ENCODE results near the gene SPATA31C1.

Gene SPATA31C1

DNA sequence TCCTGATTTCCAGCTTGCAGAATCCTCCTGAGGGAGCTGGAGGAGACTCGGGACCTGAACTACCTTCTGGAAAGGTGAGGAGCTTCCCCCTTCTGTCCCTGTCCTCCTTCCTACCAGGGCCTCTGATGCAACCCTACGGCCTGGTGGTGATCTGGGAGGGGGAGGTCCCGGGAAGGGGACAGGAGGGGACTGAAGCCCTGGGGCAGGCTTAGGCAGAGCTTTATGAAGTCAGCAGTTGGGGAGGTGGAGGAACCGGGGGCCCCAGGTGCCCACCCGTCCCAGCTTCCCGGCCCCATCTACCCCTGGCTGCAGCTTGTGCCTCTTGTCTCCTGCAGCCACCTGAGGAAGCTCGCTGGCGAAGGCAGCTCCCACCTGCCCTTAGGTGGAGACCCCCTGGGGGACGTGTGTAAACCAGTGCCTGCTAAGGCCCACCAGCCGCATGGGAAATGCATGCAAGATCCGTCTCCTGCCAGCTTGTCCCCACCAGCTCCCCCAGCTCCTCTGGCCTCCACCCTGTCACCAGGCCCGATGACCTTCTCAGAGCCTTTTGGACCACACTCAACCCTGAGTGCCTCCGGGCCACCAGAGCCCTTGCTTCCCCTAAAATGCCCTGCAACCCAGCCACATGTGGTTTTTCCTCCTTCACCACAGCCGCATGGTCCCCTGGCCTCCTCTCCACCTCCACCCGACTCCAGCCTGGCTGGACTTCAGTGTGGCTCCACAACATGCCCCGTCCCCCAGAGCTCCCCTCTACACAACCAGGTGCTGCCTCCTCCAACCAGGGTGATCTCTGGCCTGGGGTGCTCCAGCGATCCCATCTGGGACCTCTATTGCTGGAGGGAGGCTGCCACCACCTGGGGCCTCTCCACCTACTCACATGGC is 32.9 kb upstream of the SPATA31C1 start:
- in situ Hi-C loops (cut with HindIII; ENCODE audit: low pct_ligation_motif_present, low sequenced_read_pairs), result no loop called here
- Histone ChIP-seq H3K4me3 (ENCODE audit: low read depth, low read length) (no peak overlapping the region), H3K27ac (no peak overlapping the region), H3K36me3 (replicated peaks) (no peaks in the 10 kb centered on the region), H3K27me3 (replicated peaks) (no peaks in the 10 kb centered on the region)
- TF ChIP-seq, protein P1, sequence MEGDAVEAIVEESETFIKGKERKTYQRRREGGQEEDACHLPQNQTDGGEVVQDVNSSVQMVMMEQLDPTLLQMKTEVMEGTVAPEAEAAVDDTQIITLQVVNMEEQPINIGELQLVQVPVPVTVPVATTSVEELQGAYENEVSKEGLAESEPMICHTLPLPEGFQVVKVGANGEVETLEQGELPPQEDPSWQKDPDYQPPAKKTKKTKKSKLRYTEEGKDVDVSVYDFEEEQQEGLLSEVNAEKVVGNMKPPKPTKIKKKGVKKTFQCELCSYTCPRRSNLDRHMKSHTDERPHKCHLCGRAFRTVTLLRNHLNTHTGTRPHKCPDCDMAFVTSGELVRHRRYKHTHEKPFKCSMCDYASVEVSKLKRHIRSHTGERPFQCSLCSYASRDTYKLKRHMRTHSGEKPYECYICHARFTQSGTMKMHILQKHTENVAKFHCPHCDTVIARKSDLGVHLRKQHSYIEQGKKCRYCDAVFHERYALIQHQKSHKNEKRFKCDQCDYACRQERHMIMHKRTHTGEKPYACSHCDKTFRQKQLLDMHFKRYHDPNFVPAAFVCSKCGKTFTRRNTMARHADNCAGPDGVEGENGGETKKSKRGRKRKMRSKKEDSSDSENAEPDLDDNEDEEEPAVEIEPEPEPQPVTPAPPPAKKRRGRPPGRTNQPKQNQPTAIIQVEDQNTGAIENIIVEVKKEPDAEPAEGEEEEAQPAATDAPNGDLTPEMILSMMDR (IDR thresholded peaks at IDR 0.05; ENCODE audit: low read depth, low read length, missing control alignments), result no peak
- no peak for DNase-seq

- in situ Hi-C loops (cut with HindIII; ENCODE audit: low pct_ligation_motif_present, low sequenced_read_pairs), result no loop called here
- no peaks in the 10 kb centered on the region for H3K27me3 ChIP-seq (replicated peaks)
- DNase-seq, result no peak
- H3K36me3 ChIP-seq (replicated peaks), result no peaks in the 10 kb centered on the region
- no peak overlapping the region for H3K4me3 ChIP-seq (ENCODE audit: low read depth, low read length)
- TF ChIP-seq, protein P1 (IDR thresholded peaks at IDR 0.05; ENCODE audit: low read depth, low read length, missing control alignments), result no peak
- H3K27ac ChIP-seq, result no peak overlapping the region
These were observed 32.1 kb upstream of the SPATA31C1 start for GRCh38 chr9:87885484-87886189.

DNA sequence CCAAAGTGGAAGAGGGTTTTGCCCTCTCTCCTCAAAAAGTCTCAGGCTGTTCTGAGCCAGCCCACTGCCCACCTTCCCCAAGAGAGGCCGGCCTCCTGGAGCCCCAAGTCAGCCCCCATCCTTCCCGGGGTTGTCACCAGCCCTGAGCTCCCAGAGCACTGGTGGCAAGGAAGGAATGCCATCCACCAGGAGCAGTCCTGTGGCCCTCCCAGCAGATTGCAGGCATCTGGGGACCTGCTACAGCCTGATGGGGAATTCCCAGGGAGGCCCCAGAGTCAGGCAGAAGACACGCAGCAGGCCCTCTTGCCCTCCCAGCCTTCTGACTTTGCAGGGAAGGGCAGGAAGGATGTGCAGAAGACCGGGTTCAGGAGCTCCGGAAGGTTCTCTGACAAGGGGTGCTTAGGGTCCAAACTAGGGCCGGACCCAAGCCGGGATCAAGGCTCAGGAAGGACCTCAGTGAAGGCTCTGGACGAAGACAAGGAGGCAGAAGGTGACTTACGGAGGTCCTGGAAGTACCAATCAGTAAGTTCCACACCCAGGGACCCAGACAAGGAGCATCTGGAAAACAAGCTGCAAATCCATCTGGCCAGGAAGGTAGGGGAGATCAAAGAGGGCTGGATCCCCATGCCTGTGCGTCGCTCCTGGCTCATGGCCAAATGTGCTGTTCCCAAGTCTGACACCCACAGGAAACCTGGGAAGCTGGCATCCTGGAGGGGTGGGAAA is 31.4 kb upstream of the SPATA31C1 start:
- in situ Hi-C loops (cut with HindIII; ENCODE audit: low pct_ligation_motif_present, low sequenced_read_pairs), result no loop called here

DNA sequence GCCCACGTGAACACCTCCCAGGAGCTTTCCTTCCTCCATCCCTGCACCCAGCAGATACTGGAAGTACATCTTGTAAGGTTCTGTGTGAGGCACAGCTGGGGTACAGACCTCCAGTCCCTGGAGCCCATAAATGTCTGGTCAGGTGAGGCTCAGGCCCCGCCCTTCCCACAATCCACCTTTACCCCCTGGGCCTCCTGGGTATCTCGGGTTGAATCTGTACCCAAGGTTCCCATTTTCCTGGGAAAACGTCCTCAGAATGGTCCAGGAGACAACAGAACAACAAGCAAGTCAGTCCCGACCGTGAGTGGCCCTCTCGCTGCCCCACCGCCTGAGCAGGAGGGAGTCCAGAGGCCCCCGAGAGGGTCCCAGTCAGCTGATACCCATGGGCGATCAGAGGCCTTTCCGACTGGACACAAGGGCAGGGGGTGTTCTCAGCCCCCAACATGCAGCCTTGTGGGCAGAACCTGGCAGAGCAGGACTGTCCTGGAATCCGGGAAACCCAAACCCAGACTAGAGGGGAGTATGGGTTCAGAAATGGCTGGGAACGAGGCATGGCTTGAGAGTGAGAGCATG is 30.7 kb upstream of the SPATA31C1 start:
- no peaks in the 10 kb centered on the region for H3K36me3 ChIP-seq (replicated peaks)
- no peaks in the 10 kb centered on the region for H3K27me3 ChIP-seq (replicated peaks)
- DNase-seq, result no peak
- in situ Hi-C loops (cut with HindIII; ENCODE audit: low pct_ligation_motif_present, low sequenced_read_pairs), result no loop called here
- TF ChIP-seq, protein P1 (IDR thresholded peaks at IDR 0.05; ENCODE audit: low read depth, low read length, missing control alignments), result no peak
- H3K4me3 ChIP-seq (ENCODE audit: low read depth, low read length), result no peak overlapping the region
- H3K27ac ChIP-seq, result no peak overlapping the region

More for the DNA sequence above, 31.4 kb upstream of the SPATA31C1 start:
- Histone ChIP-seq H3K27ac (no peak overlapping the region), H3K27me3 (replicated peaks) (no peaks in the 10 kb centered on the region), H3K4me3 (ENCODE audit: low read depth, low read length) (no peak overlapping the region), H3K36me3 (replicated peaks) (no peaks in the 10 kb centered on the region)
- TF ChIP-seq, protein P1 (IDR thresholded peaks at IDR 0.05; ENCODE audit: low read depth, low read length, missing control alignments), result no peak
- DNase-seq, result no peak

DNA sequence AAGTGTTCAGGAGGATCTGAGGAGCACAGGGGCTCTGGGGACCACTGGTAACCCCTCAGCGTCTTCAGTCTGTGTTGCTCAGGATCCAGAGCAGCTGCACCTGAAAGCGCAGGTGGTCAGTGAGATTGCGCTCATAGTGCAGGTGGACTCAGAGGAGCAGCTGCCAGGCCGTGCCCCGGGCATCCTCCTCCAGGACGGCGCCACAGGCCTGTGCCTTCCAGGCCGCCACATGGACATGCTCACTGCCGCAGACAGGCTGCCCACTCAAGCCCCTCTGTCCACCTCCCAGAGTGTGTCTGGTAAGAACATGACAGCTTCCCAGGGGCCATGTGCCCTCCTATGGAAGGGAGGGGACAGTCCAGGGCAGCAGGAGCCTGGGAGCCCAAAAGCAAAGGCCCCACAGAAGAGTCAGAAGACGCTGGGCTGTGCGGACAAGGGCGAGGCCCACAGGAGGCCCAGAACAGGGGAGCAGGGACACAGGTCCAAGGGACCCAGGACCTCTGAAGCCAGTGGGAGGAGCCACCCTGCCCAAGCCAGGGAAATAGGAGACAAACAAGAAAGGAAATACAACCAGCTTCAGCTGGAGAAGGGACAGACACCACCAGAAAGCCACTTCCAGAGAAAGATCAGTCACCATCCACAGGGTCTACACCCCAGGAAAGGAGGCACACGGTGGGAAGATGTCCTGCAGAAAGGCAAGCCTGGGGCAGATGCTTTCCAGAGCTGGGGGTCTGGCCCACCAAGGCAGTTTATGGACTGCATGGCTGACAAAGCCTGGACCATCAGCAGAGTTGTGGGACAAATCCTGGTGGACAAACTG is 29.9 kb upstream of the SPATA31C1 start:
- no peaks in the 10 kb centered on the region for H3K27me3 ChIP-seq (replicated peaks)
- TF ChIP-seq, protein P1 (IDR thresholded peaks at IDR 0.05; ENCODE audit: low read depth, low read length, missing control alignments), result no peak
- no peak overlapping the region for H3K4me3 ChIP-seq (ENCODE audit: low read depth, low read length)
- no peaks in the 10 kb centered on the region for H3K36me3 ChIP-seq (replicated peaks)
- no peak for DNase-seq
- in situ Hi-C loops (cut with HindIII; ENCODE audit: low pct_ligation_motif_present, low sequenced_read_pairs), result no loop called here
- no peak overlapping the region for H3K27ac ChIP-seq

Data from brain microvascular endothelial cell (primary cell).